Pancreas (tissue), 10 donors: ENCODE measurements around the gene ELN. TPM values are rescaled to one million over a fixed set of nuclear protein-coding genes. Genes with fewer than 3 reads are reported as not detected.
A peak's percentile ranks its signal among the peaks of the same experiment; 100 is the strongest.

Source experiments
- ATAC-seq, 4 donors: fragments of 200-7000 bp; cut with Tn5 transposase; one replicate each; pipeline versions ENCODE4 v1.8.0 to v1.9.1; 2020; ENCODE audit warnings: mild to moderate bottlenecking in 4 of 4, moderate library complexity in 4 of 4
- DNase-seq, 6 donors: peaks; one replicate each; pipeline ENCODE4 v3.0.0-alpha.2; 2020
- FAIRE-seq: peaks from 2 replicates; lab custom pipeline; 2012; peaks lifted over from hg19 to GRCh38; lab: Jason Lieb, UNC
- H3K27ac ChIP-seq, 4 donors: fragments of 200-600 bp; sonication (generic); 1 replicate in 3 of 4; 2 replicates in 1 of 4; pipeline versions ENCODE4 v1.5.0 to v1.8.0; 2020
- H3K27me3 ChIP-seq, 4 donors: fragments of 200-600 bp; one replicate each; pipeline ENCODE4 v1.8.0; 2021
- H3K36me3 ChIP-seq, 3 donors: fragments of 200-600 bp; sonication (generic) in 1 of 3; one replicate each; pipeline versions ENCODE4 v1.5.0 to v1.8.0; 2020 to 2021
- H3K4me1 ChIP-seq, 3 donors: fragments of 200-600 bp; one replicate each; pipeline ENCODE4 v1.8.0; 2021
- H3K4me3 ChIP-seq, 4 donors: fragments of 200-600 bp; sonication (generic) in 2 of 4; one replicate each; pipeline versions ENCODE4 v1.5.0 to v1.8.0; 2020 to 2021
- H3K9me3 ChIP-seq, 4 donors: fragments of 200-600 bp; one replicate each; pipeline ENCODE4 v1.8.0; 2021
- WGBS, 2 donors: extraction: QIAGEN DNeasy Blood & Tissue Kit; methylation state at CpG; one replicate each; pipeline ENCODE4 v1.1.7; 2013; 5-methylcytosine and 5-hydroxymethylcytosine counted together
- intact Hi-C, 3 donors: fragments of 100-400 bp; cut with DNase I; formaldehyde crosslinking; loops; one replicate each; pipeline versions ENCODE4 v1.11.1 to v1.14.2; 2022
- polyA plus RNA-seq, 2 donors: library from polyadenylated mRNA; stranded (reverse); fragments of 200-250 nt; gene quantifications; one replicate each; pipeline ENCODE4 v1.2.3, GENCODE V29; 2013
- total RNA-seq, 6 donors: library from RNA; stranded (reverse); fragmentation: NEBNext Ultra II Directional in 4 of 6; extraction: Animal tissue kit (Norgen Biotek cat#: 25700) in 4 of 6; gene quantifications; one replicate each; pipeline versions ENCODE4 v1.2.1 to v1.2.4, GENCODE V29; 2021 to 2023
- TF ChIP-seq, protein P1 (sequence below), 4 donors: fragments of 200-600 bp; sonication (generic) in 3 of 4; IDR thresholded peaks; one replicate each; pipeline versions ENCODE4 v1.5.0 to v1.8.0; 2021; ENCODE audit warnings: antibody characterized with exemption in 4 of 4
- donor health status: healthy with polysubstance abuse.
- donor health status: DM: no; HTN: no; CAD: no; lungs with moderate emphysema.
- donor health status: DM: no; HTN: no; CAD: no.
- donor health status: control.
- donor health status: control.
- donor health status: Bipolar disorder and iron deficiency.
- donor health status: DM: yes; HTN: yes; CAD: no.
- donor health status: DM: no; HTN: no; CAD: no.
- donor health status: DM: no; HTN: no; CAD: no.
- donor health status: DM: yes; HTN: yes; CAD: no.

Gene ELN
- total and polyA plus RNA-seq, 8 donors = 36.8 to 118 (median 70.7) TPM

DNA sequence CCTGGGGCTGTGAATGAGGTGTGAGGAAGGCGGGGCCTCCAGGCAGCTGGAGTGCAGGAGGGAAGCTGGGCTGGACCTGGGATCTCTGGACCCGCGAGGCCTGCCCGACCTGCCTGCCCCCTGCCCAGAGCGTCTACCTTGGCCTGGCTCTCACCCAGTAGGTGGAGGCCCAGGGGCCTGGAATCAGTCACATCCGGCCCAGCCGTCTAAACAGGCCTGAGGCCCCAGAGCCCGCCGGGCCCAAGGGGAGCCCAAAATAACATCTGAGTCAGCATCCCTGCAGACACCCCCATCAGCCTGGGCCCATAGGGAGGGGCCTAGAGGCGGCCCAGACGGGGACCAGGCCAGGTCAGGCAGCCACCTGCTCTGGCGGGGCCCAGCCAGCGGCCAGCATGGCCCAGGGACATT is 15.1 kb upstream of the ELN start:
- no peaks in the 10 kb centered on the region for H3K9me3 ChIP-seq
- no peak overlapping the region for H3K27ac ChIP-seq
- FAIRE-seq = no peak
- TF ChIP-seq, protein P1, sequence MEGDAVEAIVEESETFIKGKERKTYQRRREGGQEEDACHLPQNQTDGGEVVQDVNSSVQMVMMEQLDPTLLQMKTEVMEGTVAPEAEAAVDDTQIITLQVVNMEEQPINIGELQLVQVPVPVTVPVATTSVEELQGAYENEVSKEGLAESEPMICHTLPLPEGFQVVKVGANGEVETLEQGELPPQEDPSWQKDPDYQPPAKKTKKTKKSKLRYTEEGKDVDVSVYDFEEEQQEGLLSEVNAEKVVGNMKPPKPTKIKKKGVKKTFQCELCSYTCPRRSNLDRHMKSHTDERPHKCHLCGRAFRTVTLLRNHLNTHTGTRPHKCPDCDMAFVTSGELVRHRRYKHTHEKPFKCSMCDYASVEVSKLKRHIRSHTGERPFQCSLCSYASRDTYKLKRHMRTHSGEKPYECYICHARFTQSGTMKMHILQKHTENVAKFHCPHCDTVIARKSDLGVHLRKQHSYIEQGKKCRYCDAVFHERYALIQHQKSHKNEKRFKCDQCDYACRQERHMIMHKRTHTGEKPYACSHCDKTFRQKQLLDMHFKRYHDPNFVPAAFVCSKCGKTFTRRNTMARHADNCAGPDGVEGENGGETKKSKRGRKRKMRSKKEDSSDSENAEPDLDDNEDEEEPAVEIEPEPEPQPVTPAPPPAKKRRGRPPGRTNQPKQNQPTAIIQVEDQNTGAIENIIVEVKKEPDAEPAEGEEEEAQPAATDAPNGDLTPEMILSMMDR (IDR thresholded peaks at IDR 0.05) = no peak
- intact Hi-C loops = no loop called here
- no peaks in the 10 kb centered on the region for H3K36me3 ChIP-seq
- 83 to 85% methylated on average over 13 of the region's 13 CpGs for WGBS, 2 donors
- DNase-seq = no peak
- H3K4me3 ChIP-seq = no peak overlapping the region
- H3K27me3 ChIP-seq = no peaks in the 10 kb centered on the region
- no peaks in the 10 kb centered on the region for H3K4me1 ChIP-seq
- no peak for ATAC-seq

DNA sequence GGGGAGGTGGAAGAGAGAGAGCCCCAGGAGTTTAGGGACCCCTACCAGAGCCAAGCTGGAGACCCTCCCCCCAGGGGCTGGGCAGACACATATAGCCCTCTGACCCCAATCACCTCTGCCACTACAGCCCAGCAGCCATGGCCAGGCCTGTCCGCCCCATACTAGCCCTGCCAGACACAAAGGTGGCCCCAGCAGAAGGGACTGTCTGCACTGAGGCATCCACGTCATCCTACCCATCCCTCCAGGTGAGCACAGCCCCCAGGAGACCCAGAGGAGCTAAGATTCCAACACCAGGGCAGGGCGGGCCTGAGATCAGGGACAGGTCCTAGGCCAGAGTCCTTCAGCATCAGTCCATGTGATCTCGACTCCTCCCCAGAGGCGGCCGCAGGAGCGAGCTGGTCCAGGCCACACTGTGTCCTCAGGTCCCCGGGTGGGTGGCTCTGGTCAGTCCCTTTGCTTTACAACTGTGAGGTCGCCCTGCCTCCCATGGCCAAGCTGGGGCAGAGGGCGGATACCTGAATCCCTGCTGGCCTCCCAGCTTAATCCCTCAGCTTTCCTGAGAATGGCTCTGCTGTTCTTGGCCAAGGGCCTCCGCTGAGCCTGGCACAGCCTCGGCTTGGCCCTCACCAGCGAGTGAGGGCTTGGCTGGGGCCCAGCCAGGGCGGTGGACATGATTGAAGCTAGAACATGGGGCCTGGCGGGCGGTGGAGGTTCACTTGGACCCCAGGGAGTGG is 14.3 kb upstream of the ELN start:
- Histone ChIP-seq H3K4me1 (no peaks in the 10 kb centered on the region), H3K4me3 (no peak overlapping the region), H3K27ac (no peak overlapping the region), H3K36me3 (no peaks in the 10 kb centered on the region), H3K9me3 (no peaks in the 10 kb centered on the region), H3K27me3 (no peaks in the 10 kb centered on the region)
- DNase-seq (peak in 3 of 6 donors; percentile 60 to 77 (median 67)), FAIRE-seq (no peak), ATAC-seq (peak; percentile 74 to 93 (median 82))
- TF ChIP-seq, protein P1 (IDR thresholded peaks at IDR 0.05) = no peak
- intact Hi-C loops = no loop called here
- 50 to 62% methylated on average over 15 to 16 of the region's 16 CpGs for WGBS, 2 donors

DNA sequence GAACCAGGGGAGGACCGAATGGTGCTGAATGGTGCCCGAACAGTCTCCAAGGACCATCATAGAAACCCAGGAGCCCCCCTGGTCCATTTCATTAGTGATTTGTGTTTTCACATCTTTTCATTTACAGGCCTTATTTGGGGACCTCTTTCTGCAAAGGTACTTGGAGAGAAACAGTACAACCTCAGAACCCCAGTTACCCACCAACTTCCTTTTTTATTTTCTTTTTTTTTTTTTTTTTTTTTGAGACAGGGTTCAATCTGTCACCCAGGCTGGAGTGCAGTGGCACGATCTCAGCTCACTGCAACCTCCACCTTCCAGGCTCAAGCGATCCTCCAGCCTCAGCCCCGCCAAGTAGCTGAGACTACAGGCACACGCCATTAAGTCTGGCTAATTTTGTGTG is 13.0 kb upstream of the ELN start:
- Histone ChIP-seq H3K9me3 (no peaks in the 10 kb centered on the region), H3K27ac (no peak overlapping the region), H3K4me1 (no peaks in the 10 kb centered on the region), H3K36me3 (no peaks in the 10 kb centered on the region), H3K4me3 (no peak overlapping the region), H3K27me3 (no peaks in the 10 kb centered on the region)
- TF ChIP-seq, protein P1 (IDR thresholded peaks at IDR 0.05) = no peak
- FAIRE-seq (no peak), ATAC-seq (no peak), DNase-seq (no peak)
- intact Hi-C loops = no loop called here
- 88 to 98% methylated on average over 6 of the region's 6 CpGs for WGBS, 2 donors

DNA sequence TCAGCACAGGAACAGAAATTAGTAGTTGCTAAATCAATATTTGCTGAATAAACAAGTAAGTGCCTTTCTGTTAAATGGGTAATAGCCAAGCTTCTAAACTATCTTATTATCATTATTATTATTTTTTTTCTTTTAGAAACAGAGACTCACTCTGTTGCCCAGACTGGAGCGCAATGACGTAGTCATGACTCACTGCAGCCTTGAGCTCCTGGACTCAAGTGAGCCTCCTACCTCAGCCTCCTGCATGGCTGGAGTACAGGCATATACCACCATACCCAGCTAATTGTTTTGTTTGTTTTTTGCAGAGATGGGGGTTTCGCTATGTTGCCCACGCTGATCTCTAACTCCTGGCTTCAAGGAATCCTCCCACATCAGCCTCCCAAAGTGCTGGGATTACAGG is 12.3 kb upstream of the ELN start:
- H3K4me3 ChIP-seq = no peak overlapping the region
- DNase-seq (no peak), FAIRE-seq (no peak), ATAC-seq (no peak)
- intact Hi-C loops = no loop called here
- no peaks in the 10 kb centered on the region for H3K4me1 ChIP-seq
- TF ChIP-seq, protein P1 (IDR thresholded peaks at IDR 0.05) = no peak
- H3K27ac ChIP-seq = no peak overlapping the region
- H3K27me3 ChIP-seq = no peaks in the 10 kb centered on the region
- 83 to 86% methylated on average over 4 of the region's 4 CpGs for WGBS, 2 donors
- no peaks in the 10 kb centered on the region for H3K36me3 ChIP-seq
- no peaks in the 10 kb centered on the region for H3K9me3 ChIP-seq

DNA sequence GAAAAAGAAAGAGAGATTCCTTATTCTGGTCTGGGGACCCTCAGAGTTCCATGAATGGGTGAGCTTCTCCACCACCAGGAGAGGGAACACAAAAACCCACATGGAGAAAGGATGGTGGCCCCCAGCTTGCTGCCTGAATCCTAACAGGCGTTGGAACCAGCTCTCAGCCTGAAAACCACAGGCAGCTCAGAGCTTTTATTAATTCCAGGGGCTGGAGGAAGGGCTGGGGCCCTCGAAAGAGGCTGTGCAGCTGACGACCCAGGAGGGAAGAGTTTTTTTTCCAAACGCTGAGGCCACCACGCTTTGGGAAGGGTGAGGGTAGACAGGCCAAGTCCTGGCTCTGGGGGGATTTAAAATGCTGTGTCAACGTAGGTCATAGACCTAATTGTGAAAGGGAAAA is 10.8 kb upstream of the ELN start:
- WGBS, 2 donors = 77 to 78% methylated on average over 6 of the region's 6 CpGs
- DNase-seq (no peak), ATAC-seq (no peak), FAIRE-seq (no peak)
- Histone ChIP-seq H3K36me3 (no peaks in the 10 kb centered on the region), H3K4me1 (no peaks in the 10 kb centered on the region), H3K4me3 (no peak overlapping the region), H3K27me3 (no peaks in the 10 kb centered on the region), H3K9me3 (no peaks in the 10 kb centered on the region), H3K27ac (no peak overlapping the region)
- intact Hi-C loops = no loop called here
- TF ChIP-seq, protein P1 (IDR thresholded peaks at IDR 0.05) = no peak
